ENCODE results near the gene PLAC9.
"Not testable (repeated sequence)": the region's sequence is repeated elsewhere in the genome, so short reads cannot be mapped to it uniquely, and the experiment has no call there.

PLAC9 gene, protein sequence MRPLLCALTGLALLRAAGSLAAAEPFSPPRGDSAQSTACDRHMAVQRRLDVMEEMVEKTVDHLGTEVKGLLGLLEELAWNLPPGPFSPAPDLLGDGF

DNA sequence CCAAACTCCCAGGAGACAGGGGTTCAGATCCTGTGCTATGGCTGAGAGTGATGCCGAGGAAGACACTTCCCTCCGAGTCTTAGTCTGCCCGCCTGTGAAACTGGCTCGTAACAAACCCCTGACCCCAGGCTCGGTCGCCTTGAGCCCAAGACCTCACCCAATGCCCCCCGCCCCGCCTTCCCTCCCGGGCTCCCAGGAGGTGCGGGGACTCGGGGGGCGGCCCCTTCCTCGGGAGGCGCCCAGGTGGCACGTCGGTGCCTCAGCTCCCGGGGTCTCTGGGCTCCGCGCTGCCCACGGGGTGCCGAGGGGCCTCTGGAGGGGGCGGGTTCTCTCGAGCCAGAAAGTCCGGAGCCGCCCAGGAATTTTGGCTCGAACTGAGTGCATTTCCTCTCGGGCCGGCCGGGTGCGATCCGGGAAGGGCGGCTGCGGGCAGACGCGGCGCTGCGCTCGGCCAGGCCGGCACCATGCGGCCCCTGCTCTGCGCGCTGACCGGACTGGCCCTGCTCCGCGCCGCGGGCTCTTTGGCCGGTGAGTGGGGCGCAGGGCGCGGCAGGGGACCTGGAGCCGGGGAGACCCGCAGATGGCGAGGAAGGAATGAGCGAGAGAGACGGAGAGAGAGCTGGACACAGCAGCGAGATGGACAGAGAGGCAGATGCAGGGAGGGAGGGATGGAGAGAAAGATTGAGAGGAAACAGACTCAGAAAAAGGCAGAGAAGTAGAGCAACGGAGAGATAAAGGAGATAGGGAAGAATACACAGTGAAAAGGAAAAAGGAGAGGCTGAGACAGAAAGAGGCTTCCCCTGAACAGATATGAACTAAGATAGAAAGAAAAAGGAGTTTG, at the start of gene PLAC9:
TSS of gene PLAC9 (plus strand) at position 432 of the 841 bp plus-strand sequence. CDS start at position 465, 33 bp downstream.
- no peak for DNase-seq

DNA sequence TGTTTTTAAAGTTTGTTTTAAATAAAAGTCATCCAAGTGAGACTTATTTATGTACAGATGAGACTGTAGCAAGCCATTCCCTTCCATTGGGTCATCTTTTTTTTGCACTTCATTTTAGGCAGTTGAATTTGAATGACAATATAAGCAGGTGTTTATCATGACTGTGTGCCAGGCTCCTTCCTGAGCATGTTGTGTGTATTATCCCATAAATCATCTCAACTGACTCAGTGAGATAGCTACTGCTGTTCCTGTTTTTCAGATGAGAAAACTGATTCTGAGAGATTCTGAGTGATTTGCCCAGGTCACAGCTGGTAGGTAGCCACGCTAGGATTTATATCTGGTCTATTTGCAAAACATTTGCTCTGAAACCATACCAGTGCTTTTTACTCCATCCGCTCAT, 42.4 kb upstream of the PLAC9 start:
- no peak for DNase-seq

DNA sequence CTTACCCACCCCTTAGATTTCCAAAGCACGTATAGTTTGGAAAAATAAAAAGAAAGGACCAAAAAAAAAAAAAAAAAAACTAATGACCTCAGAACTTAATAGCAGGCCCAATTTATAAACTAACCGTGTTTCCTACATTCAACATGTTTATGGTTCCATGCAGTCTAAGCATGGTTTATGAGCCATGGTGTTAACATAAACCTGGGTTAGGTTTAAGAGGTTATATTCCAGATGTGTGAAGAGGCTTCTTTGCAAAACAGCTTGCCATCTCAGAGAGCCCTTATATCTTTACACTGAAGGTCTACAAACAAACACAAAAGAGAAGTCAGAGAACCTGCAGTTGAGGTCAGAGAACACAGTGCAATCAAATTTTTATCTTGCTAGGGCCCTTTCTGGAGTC, 38.3 kb upstream of the PLAC9 start:
- DNase-seq: no peak

DNA sequence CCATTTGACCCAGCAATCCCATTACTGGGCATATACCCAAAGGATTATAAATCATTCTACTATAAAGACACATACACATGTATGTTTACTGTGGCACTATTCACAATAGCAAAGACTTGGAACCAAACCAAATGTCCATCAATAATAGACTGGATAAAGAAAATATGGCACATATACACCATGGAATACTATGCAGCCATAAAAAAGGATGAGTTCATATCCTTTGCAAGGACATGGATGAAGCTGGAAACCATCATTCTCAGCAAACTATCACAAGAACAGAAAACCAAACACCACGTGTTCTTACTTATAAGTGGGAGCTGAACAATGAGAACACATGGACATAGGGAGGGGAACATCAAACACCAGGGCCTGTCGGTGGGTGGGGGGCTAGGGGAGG, 34.3 kb upstream of the PLAC9 start:
- DNase-seq: not testable (repeated sequence)

DNA sequence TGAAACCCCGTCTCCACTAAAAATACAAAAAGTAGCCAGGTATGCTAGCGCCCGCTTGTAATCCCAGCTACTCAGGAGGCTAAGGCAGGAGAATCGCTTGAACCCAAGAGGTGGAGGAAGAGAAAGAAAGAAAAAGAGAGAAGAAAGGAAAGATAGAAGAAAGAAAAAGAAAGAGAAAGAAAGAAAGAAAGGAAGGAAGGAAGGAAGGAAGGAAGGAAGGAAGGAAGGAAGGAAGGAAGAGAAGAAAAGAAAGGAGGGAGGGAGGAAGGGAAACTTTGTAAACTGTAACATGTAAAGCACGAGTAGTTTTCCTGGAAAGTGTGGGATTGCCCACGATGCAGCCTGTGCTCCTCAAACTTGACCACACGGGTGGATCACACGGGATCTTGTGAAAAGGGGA, 33.2 kb upstream of the PLAC9 start:
- not testable (repeated sequence) for DNase-seq

DNA sequence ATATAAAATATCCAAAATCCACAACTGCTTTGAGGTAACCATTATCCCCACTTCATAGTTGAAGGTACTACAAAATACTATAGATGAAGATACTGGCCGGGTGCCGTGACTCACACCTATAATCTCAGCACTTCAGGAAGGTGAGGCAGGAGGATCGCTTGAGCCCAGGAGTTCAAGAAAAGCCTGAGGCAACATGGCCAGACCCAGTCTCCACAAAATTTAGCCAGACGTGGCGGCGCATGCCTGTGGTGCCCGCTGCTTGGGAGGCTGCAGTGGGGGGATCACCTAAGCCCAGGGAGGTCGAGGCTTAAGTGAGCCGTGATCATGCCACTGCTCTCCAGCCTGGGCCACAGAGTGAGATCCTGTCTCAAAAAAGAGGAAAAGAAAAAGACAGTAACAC, 32.4 kb upstream of the PLAC9 start:
- DNase-seq: no peak

DNA sequence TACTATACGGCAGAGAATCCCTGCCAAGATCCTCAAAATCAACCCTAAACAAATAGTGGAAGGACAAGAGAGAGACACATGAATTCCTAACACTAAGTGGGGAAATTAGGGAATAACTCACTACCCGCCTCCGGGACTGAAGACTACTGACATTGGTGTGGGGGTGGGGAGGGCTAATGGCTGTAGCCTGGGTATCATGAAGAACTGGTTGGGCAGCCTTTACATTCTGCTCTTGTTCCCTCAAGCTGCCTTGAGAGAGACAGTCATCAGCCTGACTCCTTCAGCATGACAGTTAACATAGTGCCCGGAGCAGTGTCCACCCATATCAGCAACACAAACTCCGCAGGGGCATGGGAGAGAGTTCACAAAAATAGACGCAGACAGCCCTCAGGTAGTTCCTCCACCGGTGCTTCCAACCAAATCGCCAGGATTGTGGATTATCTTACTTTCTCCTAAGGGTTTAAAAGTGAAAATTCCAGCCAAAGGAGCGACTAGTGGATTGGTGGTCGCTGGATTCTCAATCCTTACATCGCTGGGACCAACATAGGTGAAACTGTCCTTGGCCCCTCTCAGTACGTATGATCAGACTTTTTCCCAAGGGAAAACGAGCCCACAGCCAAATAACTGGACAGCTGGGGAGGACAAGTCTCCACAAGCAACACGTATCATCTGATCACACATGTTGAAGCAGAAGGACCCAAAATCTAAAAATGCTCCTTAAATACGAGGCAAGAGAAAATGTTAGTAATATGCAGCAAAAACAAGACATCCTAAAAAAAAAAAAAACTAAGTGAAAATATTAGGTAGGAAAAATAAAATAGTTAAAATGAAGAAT, 31.5 kb upstream of the PLAC9 start:
- no peak for DNase-seq

DNA sequence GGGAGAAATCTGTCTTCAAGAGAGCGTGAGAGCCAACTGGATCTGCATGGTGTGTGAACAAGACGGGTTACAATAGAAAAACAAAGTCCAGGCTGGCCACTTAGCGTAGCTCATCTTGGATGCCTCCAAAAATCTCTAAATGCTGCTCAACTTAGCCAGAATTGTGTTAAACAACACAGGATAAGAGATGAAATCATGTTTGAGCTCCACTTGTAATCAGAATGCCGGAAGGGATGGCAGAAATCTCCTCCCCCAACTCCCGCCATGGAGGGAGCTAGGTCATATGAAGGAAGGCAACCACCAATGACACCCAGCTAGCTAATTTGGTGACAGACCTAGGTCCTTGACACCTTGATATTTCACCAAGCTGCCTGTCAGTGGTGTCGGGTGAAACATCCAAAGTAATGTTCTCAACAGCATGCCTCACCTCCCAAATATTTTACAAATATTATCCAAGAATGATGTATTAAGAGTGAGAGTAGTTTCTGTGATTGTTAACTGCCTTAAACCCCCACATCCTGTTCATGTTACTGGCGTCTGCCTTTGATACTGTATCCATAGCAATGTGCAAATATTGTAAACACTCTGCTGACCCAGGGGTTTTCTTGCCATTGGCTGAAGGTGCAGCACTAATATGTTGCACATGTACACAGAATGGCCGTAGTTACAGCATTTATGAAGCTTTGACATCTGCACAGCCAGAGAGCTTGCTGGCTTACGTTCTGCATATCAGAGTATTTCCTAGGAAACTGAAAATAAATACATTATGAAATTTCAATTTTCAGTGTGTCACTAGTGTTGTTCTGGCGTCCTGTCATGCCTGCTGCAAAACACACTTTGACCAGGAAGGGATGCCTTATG, 28.2 kb upstream of the PLAC9 start:
- DNase-seq: no peak

DNA sequence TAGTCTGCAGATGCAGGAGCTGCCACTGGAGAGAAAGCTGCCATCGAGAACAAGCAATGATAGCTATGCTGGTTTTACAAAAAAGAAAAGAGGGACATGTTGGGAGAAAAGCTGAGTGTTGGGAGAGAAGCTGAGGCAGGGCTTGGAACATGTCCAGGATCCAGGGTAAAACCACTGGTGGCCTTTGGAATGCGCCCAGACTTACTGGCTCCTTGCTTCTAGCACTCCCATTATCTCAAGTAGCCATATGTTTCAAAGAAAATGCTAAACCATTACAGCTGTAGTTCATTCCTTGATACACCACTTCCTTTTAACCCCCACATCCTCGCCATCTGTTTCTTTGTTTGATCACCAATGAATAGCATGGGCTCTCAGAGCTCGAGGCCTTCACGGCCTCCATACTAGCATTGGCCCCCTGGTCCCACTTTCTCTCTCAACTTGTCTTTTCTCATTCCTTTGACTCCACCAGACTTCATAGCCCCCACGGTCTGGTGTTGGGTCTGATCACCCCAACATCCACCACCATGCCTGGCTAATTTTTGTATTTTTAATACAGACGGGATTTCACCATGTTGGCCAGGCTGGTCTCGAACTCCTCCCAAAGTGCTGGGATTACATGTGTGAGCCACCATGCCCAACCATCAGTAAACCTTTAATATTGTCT, 23.8 kb upstream of the PLAC9 start:
- DNase-seq: no peak

DNA sequence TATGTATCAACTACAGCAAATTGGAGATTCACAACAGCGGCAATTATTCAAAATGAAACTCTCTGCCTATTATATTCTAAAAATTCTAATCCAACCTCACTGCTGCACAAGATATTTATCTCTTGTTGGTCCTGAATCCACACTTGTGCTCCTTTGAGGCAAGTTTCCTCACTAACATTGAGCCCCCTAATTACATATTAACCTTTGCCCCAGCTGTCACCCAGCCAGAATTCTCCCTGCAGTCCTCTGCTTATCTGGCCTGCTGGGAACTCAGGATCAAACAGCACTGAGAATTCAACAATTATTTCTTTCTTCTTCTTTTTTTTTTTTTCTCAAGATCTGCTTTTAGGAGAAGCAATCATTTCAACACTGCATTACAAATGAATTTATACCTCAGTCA, 21.5 kb upstream of the PLAC9 start:
- DNase-seq: no peak

DNA sequence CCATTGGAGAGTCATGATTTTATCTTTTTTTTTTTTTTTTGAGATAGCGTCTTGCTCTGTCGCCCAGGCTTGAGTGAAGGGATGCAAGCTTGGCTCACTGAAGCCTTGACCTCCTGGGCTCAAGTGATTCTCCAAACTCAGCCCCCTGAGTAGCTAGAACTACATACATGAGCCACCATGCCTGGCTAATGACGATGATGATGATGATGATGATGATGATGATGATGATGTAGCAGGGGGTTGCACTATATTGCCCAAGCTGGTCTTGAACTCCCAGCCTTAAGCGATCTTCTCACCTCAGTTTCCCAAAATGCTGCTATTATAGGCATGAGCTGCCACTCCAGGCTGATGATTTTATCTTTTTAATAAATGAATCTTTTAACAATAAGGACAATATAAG, 13.9 kb upstream of the PLAC9 start:
- no peak for DNase-seq

DNA sequence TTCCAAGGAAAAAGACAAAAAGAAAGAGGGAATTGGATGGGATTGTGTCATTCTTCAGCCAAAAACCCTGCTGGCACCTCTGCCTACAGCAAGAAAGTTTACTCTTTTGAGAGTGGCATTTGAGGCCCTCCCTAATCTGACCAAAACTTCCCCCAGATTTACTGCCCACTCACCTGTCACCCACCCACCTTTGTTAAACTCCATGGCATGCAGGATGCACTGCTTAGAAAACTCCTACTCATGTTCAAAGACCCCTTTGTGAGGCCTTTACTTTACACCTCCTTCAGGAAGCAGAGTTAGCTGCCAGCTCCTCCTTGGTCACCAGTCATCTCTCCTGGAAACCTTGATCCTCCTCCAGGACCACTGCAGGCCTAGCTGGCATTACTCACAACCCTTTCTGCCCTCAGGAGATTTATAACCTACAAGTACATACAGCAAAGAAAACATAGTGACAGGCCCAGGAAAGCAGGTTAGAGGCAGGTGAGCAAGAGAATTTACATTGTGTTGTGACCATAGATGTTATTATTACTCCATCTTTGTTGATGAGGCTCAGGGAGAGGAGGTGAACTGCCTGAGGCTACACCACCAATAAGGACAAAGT, 10.3 kb upstream of the PLAC9 start:
- DNase-seq: no peak

DNA sequence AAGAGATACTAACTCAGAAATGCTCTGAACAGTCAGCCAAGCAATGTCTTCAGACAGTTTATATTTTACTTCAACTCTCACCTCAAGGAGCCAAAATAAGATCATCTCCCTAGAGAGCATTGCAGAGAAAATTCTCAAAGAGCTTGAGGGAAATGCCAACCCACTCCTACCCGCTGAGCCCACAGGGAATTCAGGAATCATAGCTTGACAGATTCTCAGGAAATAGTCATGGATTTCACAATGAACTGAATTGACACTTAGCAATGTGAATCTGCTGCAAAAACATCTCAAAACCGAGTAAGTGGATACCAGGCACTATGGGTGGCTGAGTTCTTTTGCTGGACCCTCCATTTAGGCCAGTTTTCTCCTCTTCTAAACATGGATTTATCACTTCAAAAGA, 9.8 kb upstream of the PLAC9 start:
- no peak for DNase-seq

DNA sequence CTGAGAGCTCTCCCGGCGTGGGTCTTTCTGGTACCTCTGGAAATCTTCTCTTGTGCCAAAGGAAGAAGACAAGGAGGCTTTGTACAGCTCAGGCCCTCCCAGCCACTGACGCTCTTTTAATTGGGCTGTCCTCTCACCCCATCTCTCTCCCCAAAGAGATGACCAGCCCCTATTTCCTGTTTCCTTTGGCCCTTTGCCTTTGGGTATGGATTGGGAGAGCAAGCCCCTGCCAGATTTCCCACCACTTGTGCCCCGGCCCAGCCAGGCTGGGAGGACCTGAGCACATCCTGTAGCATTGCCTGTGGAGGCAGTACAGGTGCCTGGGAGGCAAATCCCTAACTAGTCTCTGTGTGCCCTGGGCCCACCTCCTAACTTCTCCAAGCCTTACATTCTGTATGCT, 5.7 kb upstream of the PLAC9 start:
- no peak for DNase-seq

DNA sequence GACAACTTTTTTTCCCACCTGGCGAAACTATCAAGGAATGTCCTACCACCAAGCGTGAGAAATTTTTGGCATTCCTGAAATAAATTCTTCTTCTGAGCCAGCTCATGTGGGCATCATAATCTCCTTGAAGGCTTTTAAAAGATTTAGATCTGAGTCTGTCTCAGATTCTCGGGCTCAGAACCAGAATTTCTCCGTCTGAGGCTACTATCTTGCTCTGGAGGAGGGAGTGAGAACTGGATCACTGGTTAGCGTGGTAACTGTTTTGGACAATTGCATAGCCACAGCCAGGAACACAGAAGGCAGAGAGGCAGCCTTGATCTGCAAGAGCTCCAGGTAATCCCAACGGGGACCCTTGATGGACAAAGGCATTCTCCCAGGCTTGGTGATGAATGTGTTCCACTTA, 1.0 kb upstream of the PLAC9 start:
- DNase-seq: no peak

DNA sequence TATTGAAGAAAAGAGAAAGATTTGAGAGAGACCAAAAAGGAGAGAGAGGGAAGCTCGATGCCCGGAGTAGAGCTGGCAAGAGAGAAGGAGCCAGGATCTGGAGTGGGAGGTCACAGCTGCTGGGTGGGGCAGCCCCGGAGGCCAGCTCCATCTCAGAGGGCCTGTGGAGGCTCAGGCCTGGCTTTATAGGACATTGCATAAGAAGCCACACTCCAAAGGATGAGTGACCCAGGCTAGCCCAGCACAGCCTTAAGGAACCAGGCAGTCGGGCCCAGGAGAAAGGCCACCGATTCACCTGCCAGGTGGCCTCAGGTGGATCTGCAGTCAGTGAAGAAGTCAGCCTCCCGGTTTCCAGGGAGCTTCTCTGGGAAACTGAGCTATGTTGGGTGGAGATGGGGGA, 676 bp downstream of the PLAC9 start:
- no peak for DNase-seq

DNA sequence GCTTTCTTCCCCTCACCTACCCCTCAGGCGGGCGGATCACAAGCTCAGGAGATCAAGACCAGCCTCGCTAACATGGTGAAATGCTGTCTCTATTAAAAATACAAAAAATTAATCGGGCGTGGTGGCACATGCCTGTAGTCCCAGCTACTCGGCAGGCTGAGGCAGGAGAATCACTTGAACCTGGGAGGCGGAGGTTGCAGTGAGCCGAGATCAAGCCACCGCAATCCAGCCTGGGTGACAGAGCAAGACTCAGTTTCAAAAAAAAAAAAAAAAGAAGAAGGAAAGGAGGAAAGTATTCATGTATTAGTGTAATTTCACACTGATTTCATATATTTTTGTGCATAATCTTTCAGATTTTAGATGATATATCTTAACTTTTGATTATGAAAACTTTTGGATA, 1.2 kb downstream of the PLAC9 start:
- not testable (repeated sequence) for DNase-seq

DNA sequence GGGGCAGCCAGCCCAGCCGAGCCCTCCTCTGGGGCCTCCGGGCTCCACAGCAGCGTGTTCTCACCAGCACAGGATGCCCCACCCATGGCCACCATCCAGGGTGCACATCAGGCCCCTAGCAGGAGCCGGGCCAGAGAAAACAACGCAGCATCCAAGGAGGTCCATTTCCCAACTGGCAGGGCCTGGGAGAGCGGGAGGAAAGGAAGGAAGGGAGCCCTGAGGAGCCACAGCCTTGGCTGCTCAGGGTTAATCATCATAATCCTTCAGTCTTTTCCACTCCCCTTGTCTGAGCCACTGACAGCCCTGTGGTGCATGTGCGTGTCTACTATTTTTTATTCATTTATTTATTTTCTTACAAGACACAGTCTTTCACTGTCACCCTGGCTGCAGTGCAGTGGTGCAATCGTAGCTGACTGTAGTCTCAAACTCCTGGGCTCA, 3.6 kb downstream of the PLAC9 start:
- DNase-seq: no peak

DNA sequence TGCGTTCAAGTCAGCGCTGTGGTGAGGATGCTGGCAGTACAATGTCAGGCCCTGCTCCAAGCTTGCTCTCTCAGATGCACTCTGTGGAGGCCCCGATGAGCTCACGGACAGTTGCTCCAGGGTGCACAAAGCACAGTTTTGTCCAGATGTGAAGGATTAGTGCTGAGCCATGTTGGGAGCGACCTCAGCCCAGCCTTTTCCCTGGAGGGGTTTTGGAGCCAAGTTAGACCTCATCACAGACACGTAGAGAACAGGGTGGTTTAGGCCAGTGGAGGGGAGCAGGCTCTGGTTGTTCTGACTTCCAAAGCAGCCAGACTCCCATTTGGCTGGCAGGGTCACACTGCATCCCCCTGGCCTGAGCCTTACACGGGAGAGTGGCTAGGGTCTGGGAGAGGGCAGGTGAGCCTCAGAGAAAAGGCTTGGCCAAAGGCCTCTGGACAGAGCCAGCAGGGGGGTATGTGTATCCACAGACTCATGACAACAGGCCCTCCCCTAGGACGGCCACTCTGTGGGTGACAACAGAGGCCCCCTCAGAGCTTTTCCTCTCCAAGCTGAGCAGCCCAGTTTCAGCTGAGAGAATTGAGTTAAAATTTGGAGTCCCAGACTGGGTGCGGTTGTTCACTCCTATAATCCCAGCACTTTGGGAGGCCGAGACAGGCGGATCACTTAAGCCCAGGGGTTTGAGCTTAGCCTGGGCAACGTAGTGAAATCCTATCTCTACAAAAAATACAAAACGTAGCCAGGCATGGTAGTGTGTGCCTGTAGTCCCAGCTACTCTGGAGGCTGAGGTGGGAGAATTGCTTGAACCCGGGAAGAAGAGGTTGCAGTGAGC, 4.7 kb downstream of the PLAC9 start:
- DNase-seq: no peak

DNA sequence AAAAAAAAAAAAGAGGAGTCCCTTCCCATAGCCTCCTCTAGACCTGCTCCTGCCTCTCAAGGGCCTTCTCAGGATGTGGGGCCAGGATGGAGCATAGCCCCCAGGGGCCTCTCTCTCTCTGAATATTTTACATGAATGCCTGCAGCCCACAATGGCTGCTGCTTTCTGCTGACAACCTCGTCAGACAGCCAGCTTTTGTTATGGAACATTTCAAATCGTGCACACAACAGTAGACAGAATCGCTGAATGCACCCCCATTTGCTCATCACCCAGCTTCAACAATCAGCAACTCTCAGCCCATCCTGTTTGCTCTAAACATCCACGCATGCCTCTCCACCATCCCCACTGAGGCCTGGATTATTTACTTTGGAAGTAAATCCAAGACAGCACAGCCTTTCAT, 5.4 kb downstream of the PLAC9 start:
- no peak for DNase-seq

DNA sequence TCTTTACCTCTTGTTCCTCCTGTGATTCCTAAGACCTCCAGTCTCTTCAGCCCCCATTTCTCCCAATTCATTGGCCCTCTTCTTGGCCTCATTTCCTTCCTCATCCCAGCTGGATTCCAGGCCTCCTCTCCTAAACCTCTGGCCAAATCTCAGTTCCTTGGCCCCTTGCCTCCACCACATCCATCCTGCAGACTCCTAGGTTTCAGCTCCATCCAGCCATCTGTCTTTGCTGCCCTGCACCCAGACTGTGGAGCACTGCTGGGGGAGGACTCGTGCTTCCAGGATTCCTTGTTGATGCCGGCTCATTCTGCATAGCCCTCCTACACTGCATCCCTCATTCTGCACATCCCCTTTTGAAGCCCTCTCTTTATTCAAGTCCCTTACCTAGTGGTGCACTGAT, 6.7 kb downstream of the PLAC9 start:
- DNase-seq: no peak
